Stimulated activated naive CD8-positive, alpha-beta T cell treated with anti-CD3 and anti-CD28 coated beads, Interleukin-15, amount 100 ng/mL, for 72 hours (primary cell): ENCODE measurements around the gene PLPP3.
A peak's percentile ranks its signal among the peaks of the same experiment; 100 is the strongest.

ENCODE experiments used
- ATAC-seq: fragments of 150-1000 bp; cut with Tn5 transposase; 2 replicates; pipeline ENCODE4 v1.10.0; 2021; ENCODE audit warnings: mild to moderate bottlenecking, moderate library complexity
- DNase-seq, 2 donors: peaks; one replicate each; pipeline ENCODE4 v3.0.0; 2021 to 2022
- H3K27ac Mint-ChIP-seq, 2 donors: one replicate each; pipeline ENCODE4 v1.8.0; 2022; ENCODE audit warnings: mild to moderate bottlenecking in 2 of 2, mixed read lengths in 2 of 2, moderate library complexity in 2 of 2
- H3K27me3 Mint-ChIP-seq: one replicate; pipeline ENCODE4 v1.8.0; 2022; ENCODE audit warnings: mixed read lengths
- H3K4me1 Mint-ChIP-seq: one replicate; pipeline ENCODE4 v1.8.0; 2022; ENCODE audit warnings: mild to moderate bottlenecking, mixed read lengths
- H3K4me3 Mint-ChIP-seq, 2 donors: one replicate each; pipeline ENCODE4 v1.8.0; 2022; ENCODE audit warnings: mild to moderate bottlenecking in 2 of 2, mixed read lengths in 2 of 2, moderate library complexity in 1 of 2
- H3K9me3 Mint-ChIP-seq, 2 donors: one replicate each; pipeline ENCODE4 v1.8.0; 2022; ENCODE audit warnings: mixed read lengths in 2 of 2

Gene PLPP3

GRCh38 chr1:56506951-56507491, 72.3 kb downstream of the PLPP3 start:
- no peaks in the 10 kb centered on the region for H3K4me1 Mint-ChIP-seq
- H3K9me3 Mint-ChIP-seq: peaks cover 0 to 7% of the 10 kb centered on the region in 2 donors
- no peak overlapping the region for H3K4me3 Mint-ChIP-seq
- ATAC-seq (no peak), DNase-seq (no peak)
- H3K27me3 Mint-ChIP-seq: no peaks in the 10 kb centered on the region
- H3K27ac Mint-ChIP-seq: no peak overlapping the region

GRCh38 chr1:56505792-56506743, 73.3 kb downstream of the PLPP3 start:
- Mint-ChIP-seq H3K4me3 (no peak overlapping the region), H3K4me1 (no peaks in the 10 kb centered on the region), H3K27ac (no peak overlapping the region), H3K27me3 (no peaks in the 10 kb centered on the region), H3K9me3 (peaks cover 0 to 7% of the 10 kb centered on the region in 2 donors)
- ATAC-seq: no peak
- DNase-seq: no peak

GRCh38 chr1:56502700-56503245, 76.6 kb downstream of the PLPP3 start:
- ATAC-seq (no peak), DNase-seq (no peak)
- peaks cover 0 to 7% of the 10 kb centered on the region in 2 donors for H3K9me3 Mint-ChIP-seq
- no peak overlapping the region for H3K27ac Mint-ChIP-seq
- H3K27me3 Mint-ChIP-seq: peaks cover 8% of the 10 kb centered on the region
- no peaks in the 10 kb centered on the region for H3K4me1 Mint-ChIP-seq
- no peak overlapping the region for H3K4me3 Mint-ChIP-seq

DNA sequence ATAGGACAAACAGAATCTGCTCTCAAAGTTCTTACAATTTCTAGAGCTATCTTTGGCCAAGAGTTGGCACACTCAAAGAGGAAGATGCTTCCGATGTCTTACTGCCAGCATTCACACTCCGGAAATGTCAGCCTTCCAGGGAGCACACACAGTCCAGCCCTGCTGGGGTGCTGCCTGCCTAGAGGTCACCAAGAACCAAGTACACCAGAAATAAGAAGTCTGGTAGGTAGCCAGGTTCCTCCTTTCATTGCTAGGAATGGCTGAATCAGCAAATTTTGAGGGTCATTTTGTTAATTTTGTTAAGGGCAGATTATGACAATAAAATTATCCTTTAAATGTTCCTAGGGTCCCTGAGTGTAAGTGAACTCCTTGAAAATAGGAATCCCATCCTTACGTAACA, 77.5 kb downstream of the PLPP3 start:
- Mint-ChIP-seq H3K27me3 (peaks cover 8% of the 10 kb centered on the region), H3K4me3 (no peak overlapping the region), H3K27ac (no peak overlapping the region), H3K9me3 (peaks cover 0 to 7% of the 10 kb centered on the region in 2 donors), H3K4me1 (no peaks in the 10 kb centered on the region)
- no peak for ATAC-seq
- DNase-seq: no peak

GRCh38 chr1:56501426-56501825, 77.9 kb downstream of the PLPP3 start:
- H3K27ac Mint-ChIP-seq: no peak overlapping the region
- H3K4me3 Mint-ChIP-seq: no peak overlapping the region
- no peaks in the 10 kb centered on the region for H3K4me1 Mint-ChIP-seq
- H3K9me3 Mint-ChIP-seq: peaks cover 0 to 7% of the 10 kb centered on the region in 2 donors
- H3K27me3 Mint-ChIP-seq: peaks cover 8% of the 10 kb centered on the region
- DNase-seq (no peak), ATAC-seq (no peak)

DNA sequence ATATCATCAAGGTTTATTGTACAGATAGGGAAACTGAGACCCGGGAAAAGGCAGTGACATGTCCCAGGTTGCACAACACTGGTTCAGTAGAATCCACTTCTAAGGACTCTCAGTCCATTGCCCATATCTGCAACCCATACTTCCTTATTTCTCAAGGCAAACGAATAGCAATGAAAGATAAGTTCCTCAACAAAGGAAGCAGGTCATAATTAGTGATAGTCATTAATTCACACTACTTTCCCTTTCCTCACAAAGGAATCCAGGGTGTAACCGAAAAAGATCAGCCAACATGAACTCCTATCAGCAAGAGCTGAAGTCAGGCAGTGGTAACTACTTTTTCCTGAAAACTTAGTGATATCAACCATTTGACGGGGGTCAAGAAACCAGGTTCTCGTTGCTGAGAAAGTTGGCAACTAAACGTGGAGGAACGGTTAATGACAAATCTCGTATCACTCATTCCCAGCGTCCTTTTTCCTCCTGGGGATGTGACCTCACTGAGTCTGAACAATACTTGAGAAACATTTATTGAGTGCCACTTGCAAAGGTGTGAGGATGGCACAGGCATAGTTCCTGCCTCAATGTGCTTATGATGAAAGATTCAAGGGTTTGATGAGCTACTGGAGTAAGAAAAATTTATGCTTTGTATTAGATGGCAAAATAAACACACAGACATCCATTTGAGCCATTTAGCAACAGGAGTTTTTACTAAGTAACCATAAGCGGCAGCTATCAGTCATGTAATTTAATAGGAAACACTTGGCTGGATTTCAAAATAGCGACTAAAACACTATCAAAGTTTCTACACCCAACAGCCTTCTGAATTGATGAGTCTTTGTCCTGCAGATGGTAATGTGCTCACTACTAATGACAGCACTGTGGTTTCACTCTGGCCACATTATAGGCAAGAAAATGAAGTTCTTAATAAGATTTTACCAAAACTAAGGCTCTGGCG, 82.3 kb downstream of the PLPP3 start:
- Mint-ChIP-seq H3K4me3 (no peak overlapping the region), H3K9me3 (peaks cover 0 to under 1% of the 10 kb centered on the region in 2 donors), H3K27ac (no peak overlapping the region), H3K27me3 (peaks cover 8% of the 10 kb centered on the region), H3K4me1 (no peaks in the 10 kb centered on the region)
- ATAC-seq: no peak
- no peak for DNase-seq

DNA sequence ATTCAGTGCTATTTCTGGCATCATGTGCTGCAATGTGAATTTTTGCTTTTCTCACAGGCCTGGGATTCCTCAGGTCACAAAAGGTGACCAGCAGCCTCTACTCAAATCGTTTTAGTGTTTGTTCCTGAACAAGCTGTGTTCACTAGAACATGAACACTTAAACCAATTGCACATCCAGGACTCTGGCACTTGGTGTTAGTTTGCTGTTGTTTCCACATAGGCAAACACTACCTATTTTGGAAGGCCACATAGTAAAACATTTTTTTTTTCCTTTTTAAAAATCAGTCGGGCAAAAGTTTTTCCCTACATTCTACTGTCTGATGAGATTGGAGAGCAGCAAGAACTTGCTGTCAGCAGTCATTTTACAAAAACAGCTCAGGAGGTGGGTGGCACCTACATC, 83.2 kb downstream of the PLPP3 start:
- ATAC-seq: no peak
- H3K4me1 Mint-ChIP-seq: no peaks in the 10 kb centered on the region

GRCh38 chr1:56495538-56495937, 83.8 kb downstream of the PLPP3 start:
- no peaks in the 10 kb centered on the region for H3K4me1 Mint-ChIP-seq
- DNase-seq: no peak
- H3K27me3 Mint-ChIP-seq: peaks cover 7% of the 10 kb centered on the region
- no peak overlapping the region for H3K4me3 Mint-ChIP-seq
- H3K27ac Mint-ChIP-seq: no peak overlapping the region
- H3K9me3 Mint-ChIP-seq: peaks cover 1 to 10% of the 10 kb centered on the region in 2 donors
- no peak for ATAC-seq

More for the DNA sequence above, 83.2 kb downstream of the PLPP3 start:
- no peak for DNase-seq
- no peak overlapping the region for H3K4me3 Mint-ChIP-seq
- H3K27me3 Mint-ChIP-seq: peaks cover 8% of the 10 kb centered on the region
- H3K27ac Mint-ChIP-seq: no peak overlapping the region
- peaks cover 0 to 9% of the 10 kb centered on the region in 2 donors for H3K9me3 Mint-ChIP-seq

DNA sequence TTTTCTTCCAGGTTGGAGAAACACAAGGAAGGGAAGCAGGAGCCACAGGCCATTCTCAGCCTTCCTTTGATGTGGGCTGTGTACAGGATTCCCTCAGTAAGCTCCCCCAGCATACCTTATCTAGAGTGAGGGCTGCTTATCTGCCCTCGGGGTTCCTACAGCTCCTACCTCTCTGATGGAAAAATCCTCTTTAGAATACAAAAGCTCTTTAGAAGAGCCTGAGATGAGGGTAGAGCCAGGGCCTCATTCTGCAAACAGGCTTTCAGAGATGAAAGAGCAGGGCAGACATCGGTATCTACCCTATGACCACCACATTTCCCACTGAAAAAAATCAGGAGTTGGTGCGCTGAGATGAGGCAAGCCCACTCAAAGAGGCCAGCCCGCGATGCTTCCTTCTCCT, 85.1 kb downstream of the PLPP3 start:
- Mint-ChIP-seq H3K4me3 (no peak overlapping the region), H3K27ac (no peak overlapping the region), H3K9me3 (peaks cover 9 to 21% of the 10 kb centered on the region in 2 donors), H3K4me1 (no peaks in the 10 kb centered on the region), H3K27me3 (no peaks in the 10 kb centered on the region)
- ATAC-seq (no peak), DNase-seq (no peak)

GRCh38 chr1:56493826-56494225, 85.5 kb downstream of the PLPP3 start:
- no peak overlapping the region for H3K4me3 Mint-ChIP-seq
- ATAC-seq (no peak), DNase-seq (no peak)
- H3K9me3 Mint-ChIP-seq: peaks cover 9 to 21% of the 10 kb centered on the region in 2 donors
- H3K4me1 Mint-ChIP-seq: no peaks in the 10 kb centered on the region
- no peaks in the 10 kb centered on the region for H3K27me3 Mint-ChIP-seq
- H3K27ac Mint-ChIP-seq: no peak overlapping the region

GRCh38 chr1:56491441-56491840, 87.9 kb downstream of the PLPP3 start:
- peaks cover 9 to 21% of the 10 kb centered on the region in 2 donors for H3K9me3 Mint-ChIP-seq
- H3K4me3 Mint-ChIP-seq: no peak overlapping the region
- DNase-seq (no peak), ATAC-seq (no peak)
- no peak overlapping the region for H3K27ac Mint-ChIP-seq
- no peaks in the 10 kb centered on the region for H3K27me3 Mint-ChIP-seq
- no peaks in the 10 kb centered on the region for H3K4me1 Mint-ChIP-seq

GRCh38 chr1:56490619-56491018, 88.7 kb downstream of the PLPP3 start:
- H3K27ac Mint-ChIP-seq: no peak overlapping the region
- no peak for DNase-seq
- no peak overlapping the region for H3K4me3 Mint-ChIP-seq
- ATAC-seq: no peak
- H3K4me1 Mint-ChIP-seq: no peaks in the 10 kb centered on the region
- H3K27me3 Mint-ChIP-seq: no peaks in the 10 kb centered on the region
- H3K9me3 Mint-ChIP-seq: peaks cover 9 to 27% of the 10 kb centered on the region in 2 donors

DNA sequence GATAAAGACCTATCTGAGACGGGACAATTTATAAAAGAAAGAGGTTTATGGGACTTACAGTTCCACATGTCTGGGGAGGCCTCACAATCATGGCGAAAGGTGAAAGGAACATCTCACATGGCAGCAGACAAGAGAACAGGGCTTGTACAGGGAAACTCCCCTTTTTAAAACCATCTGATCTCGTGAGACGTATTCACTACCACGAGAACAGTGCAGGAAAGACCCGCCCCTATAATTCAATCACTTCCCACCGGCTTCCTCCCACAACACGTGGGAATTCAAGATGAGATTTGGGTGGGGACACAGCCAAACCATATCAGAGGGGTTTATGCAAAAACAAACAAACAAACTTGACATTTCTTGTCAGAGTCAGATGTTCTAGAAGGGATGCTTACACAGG, 89.7 kb downstream of the PLPP3 start:
- H3K27ac Mint-ChIP-seq: no peak overlapping the region
- H3K27me3 Mint-ChIP-seq: no peaks in the 10 kb centered on the region
- DNase-seq (no peak), ATAC-seq (no peak)
- H3K4me1 Mint-ChIP-seq: no peaks in the 10 kb centered on the region
- peaks cover 9 to 28% of the 10 kb centered on the region in 2 donors for H3K9me3 Mint-ChIP-seq
- H3K4me3 Mint-ChIP-seq: no peak overlapping the region

- Mint-ChIP-seq H3K27ac (peak overlapping the region in 1 of 2 donors; percentile 55), H3K4me1 (no peaks in the 10 kb centered on the region), H3K27me3 (peaks cover 26% of the 10 kb centered on the region), H3K4me3 (no peak overlapping the region), H3K9me3 (peaks cover 2 to 9% of the 10 kb centered on the region in 2 donors)
- DNase-seq (no peak), ATAC-seq (no peak)
These were observed 94.7 kb downstream of the PLPP3 start for GRCh38 chr1:56484695-56485094.

GRCh38 chr1:56483104-56483503, 96.3 kb downstream of the PLPP3 start:
- ATAC-seq: no peak
- Mint-ChIP-seq H3K4me3 (no peak overlapping the region), H3K27me3 (peaks cover 41% of the 10 kb centered on the region)

More at GRCh38 chr1:56483104-56483503, 96.3 kb downstream of the PLPP3 start:
- no peak overlapping the region for H3K27ac Mint-ChIP-seq
- no peaks in the 10 kb centered on the region for H3K4me1 Mint-ChIP-seq
- peaks cover 0 to 6% of the 10 kb centered on the region in 2 donors for H3K9me3 Mint-ChIP-seq
- no peak for DNase-seq
